IMR-90 (cell line): ENCODE measurements around the gene NKPD1. TPM values are rescaled to one million over a fixed set of nuclear protein-coding genes. Genes with fewer than 3 reads are reported as not detected.

Source experiments
- ATAC-seq: fragments of 200-7000 bp; cut with Tn5 transposase; 2 replicates; pipeline ENCODE4 v1.9.1; 2020; ENCODE audit warnings: low read depth, mild to moderate bottlenecking, moderate library complexity
- BruUV-seq: library from RNA; stranded (reverse); fragments of 400-500 nt; replicated peaks from 2 replicates; lab custom pipeline; 2021; lab: Mats Ljungman, UMichigan
- CTCF ChIA-PET: fragments of 300-600 bp; formaldehyde crosslinking; extraction: SDS; loops from one replicate; lab custom pipeline; 2021; ENCODE audit warnings: antibody characterized with exemption; lab: Yijun Ruan, JAX
- POLR2A ChIA-PET: fragments of 300-600 bp; sonication (Branson Sonifier 250); formaldehyde crosslinking; loops from one replicate; lab custom pipeline; 2022; ENCODE audit warnings: antibody characterized with exemption; ENCODE audit not compliant: unreplicated experiment; lab: Charles Lee
- DNase-seq: peaks from one replicate; pipeline ENCODE4 v3.0.0; 2013
- H2AFZ ChIP-seq: replicated peaks from 2 replicates; pipeline ENCODE3; 2013; ENCODE audit warnings: low read length, mild to moderate bottlenecking; ENCODE audit not compliant: poor library complexity
- H2AK5ac ChIP-seq: 2 replicates; pipeline ENCODE4 v1.6.1; 2013; ENCODE audit warnings: low read depth, low read length, inconsistent platforms
- H2AK9ac ChIP-seq: replicated peaks from 2 replicates; pipeline ENCODE3; 2013; ENCODE audit warnings: mild to moderate bottlenecking, low read depth, low read length, moderate library complexity; ENCODE audit not compliant: poor library complexity
- H2BK120ac ChIP-seq: 2 replicates; pipeline ENCODE4 v1.6.1; 2013; ENCODE audit warnings: low read depth, low read length, inconsistent platforms
- H2BK15ac ChIP-seq: 3 replicates; pipeline ENCODE4 v1.6.1; 2013; ENCODE audit warnings: low read depth, low read length, inconsistent platforms
- H2BK20ac ChIP-seq: 2 replicates; pipeline ENCODE4 v1.6.1; 2013; ENCODE audit warnings: low read depth, mild to moderate bottlenecking, inconsistent platforms, low read length, moderate library complexity
- H2BK5ac ChIP-seq: 2 replicates; pipeline ENCODE4 v1.6.1; 2013; ENCODE audit warnings: mild to moderate bottlenecking, low read depth, low read length, inconsistent platforms; ENCODE audit not compliant: poor library complexity, severe bottlenecking
- H3K14ac ChIP-seq: replicated peaks from 2 replicates; pipeline ENCODE4 v1.6.1; 2013; ENCODE audit warnings: low read depth, low read length, inconsistent platforms
- H3K18ac ChIP-seq: 2 replicates; pipeline ENCODE4 v1.6.1; 2013; ENCODE audit warnings: low read depth, low read length, control low read depth
- H3K23ac ChIP-seq: 2 replicates; pipeline ENCODE4 v1.6.1; 2013; ENCODE audit warnings: low read depth, low read length, inconsistent platforms
- H3K27ac ChIP-seq: 2 replicates; pipeline ENCODE4 v1.5.1; 2013; ENCODE audit warnings: mild to moderate bottlenecking, control low read depth, low read length; ENCODE audit not compliant: insufficient read depth
- H3K27me3 ChIP-seq: 2 replicates; pipeline ENCODE4 v1.6.1; 2013; ENCODE audit warnings: low read length; ENCODE audit not compliant: control insufficient read depth, insufficient read depth
- H3K36me3 ChIP-seq: 2 replicates; pipeline ENCODE4 v1.6.1; 2013; ENCODE audit warnings: low read length, mixed read lengths; ENCODE audit not compliant: control insufficient read depth, insufficient read depth
- H3K4ac ChIP-seq: 2 replicates; pipeline ENCODE4 v1.6.1; 2013; ENCODE audit warnings: low read depth, low read length, inconsistent platforms
- H3K4me1 ChIP-seq: 2 replicates; pipeline ENCODE4 v1.6.1; 2013; ENCODE audit warnings: low read length, mixed read lengths; ENCODE audit not compliant: control insufficient read depth, insufficient read depth
- H3K4me2 ChIP-seq: 2 replicates; pipeline ENCODE4 v1.6.1; 2013; ENCODE audit warnings: low read depth, mild to moderate bottlenecking, control low read depth, low read length, moderate library complexity
- H3K4me3 ChIP-seq: 2 replicates; pipeline ENCODE4 v1.5.1; 2013; ENCODE audit warnings: low read depth, mild to moderate bottlenecking, control low read depth, low read length, moderate library complexity; ENCODE audit not compliant: insufficient read depth
- H3K56ac ChIP-seq: 2 replicates; pipeline ENCODE4 v1.6.1; 2013; ENCODE audit warnings: low read length, inconsistent platforms; ENCODE audit not compliant: insufficient read depth; ENCODE audit errors: extremely low read depth
- H3K79me1 ChIP-seq, 2 experiments: 2 replicates each; pipeline ENCODE4 v1.6.1; 2013; ENCODE audit warnings: low read length in 2 of 2, inconsistent platforms in 1 of 2, low read depth in 1 of 2
- H3K9ac ChIP-seq: 2 replicates; pipeline ENCODE4 v1.6.1; 2013; ENCODE audit warnings: low read depth, low read length, control low read depth
- H3K9me1 ChIP-seq: 2 replicates; pipeline ENCODE4 v1.6.1; 2013; ENCODE audit warnings: low read length, inconsistent platforms; ENCODE audit not compliant: insufficient read depth
- H3K9me3 ChIP-seq: 2 replicates; pipeline ENCODE4 v1.6.1; 2013; ENCODE audit warnings: low read length; ENCODE audit not compliant: control insufficient read depth, insufficient read depth
- H4K20me1 ChIP-seq: 2 replicates; pipeline ENCODE4 v1.6.1; 2013; ENCODE audit warnings: low read length, inconsistent platforms; ENCODE audit not compliant: insufficient read depth
- H4K5ac ChIP-seq: 2 replicates; pipeline ENCODE4 v1.6.1; 2013; ENCODE audit warnings: mild to moderate bottlenecking, low read depth, low read length, control low read depth
- H4K8ac ChIP-seq, 2 experiments: 2 replicates each; pipeline ENCODE4 v1.6.1; 2013; ENCODE audit warnings: low read depth in 2 of 2, low read length in 2 of 2, control low read depth in 1 of 2, inconsistent platforms in 1 of 2
- H4K91ac ChIP-seq: 2 replicates; pipeline ENCODE4 v1.6.1; 2013; ENCODE audit warnings: low read depth, low read length, inconsistent platforms; ENCODE audit not compliant: insufficient read depth
- BHLHE40 ChIP-seq: fragments of 150-350 bp; IDR thresholded peaks from 2 replicates; pipeline ENCODE4 v1.6.1; 2016; ENCODE audit warnings: mild to moderate bottlenecking, low read depth, low read length
- CEBPB ChIP-seq: IDR thresholded peaks from 2 replicates; pipeline ENCODE4 v1.6.1; 2012; ENCODE audit warnings: low read depth, low read length, improper control_type of control experiment
- CHD1 ChIP-seq: IDR thresholded peaks from 2 replicates; pipeline ENCODE4 v1.6.1; 2012; ENCODE audit warnings: low read depth, low read length, improper control_type of control experiment
- FOS ChIP-seq: fragments of 150-350 bp; IDR thresholded peaks from 2 replicates; pipeline ENCODE4 v1.6.1; 2016; ENCODE audit warnings: low read depth, low read length
- MAFK ChIP-seq: IDR thresholded peaks from 2 replicates; pipeline ENCODE4 v1.6.1; 2012; ENCODE audit warnings: low read depth, low read length, improper control_type of control experiment
- MAZ ChIP-seq: IDR thresholded peaks from 2 replicates; pipeline ENCODE4 v1.6.1; 2012; ENCODE audit warnings: low read depth, mild to moderate bottlenecking, low read length, improper control_type of control experiment, moderate library complexity, borderline replicate concordance
- MXI1 ChIP-seq: IDR thresholded peaks from 2 replicates; pipeline ENCODE4 v1.6.1; 2012; ENCODE audit warnings: low read depth, mild to moderate bottlenecking, low read length, moderate library complexity, borderline replicate concordance
- NFE2L2 ChIP-seq: fragments of 150-350 bp; IDR thresholded peaks from 2 replicates; pipeline ENCODE4 v1.6.1; 2016; ENCODE audit warnings: low read depth, mild to moderate bottlenecking, low read length
- POLR2A ChIP-seq: IDR thresholded peaks from 2 replicates; pipeline ENCODE4 v1.6.1; 2012; ENCODE audit warnings: mild to moderate bottlenecking, low read depth, low read length
- RAD21 ChIP-seq: IDR thresholded peaks from 2 replicates; pipeline ENCODE4 v1.6.1; 2012; ENCODE audit warnings: low read length, improper control_type of control experiment
- RCOR1 ChIP-seq: IDR thresholded peaks from 2 replicates; pipeline ENCODE4 v1.6.1; 2012; ENCODE audit warnings: mild to moderate bottlenecking, low read length, improper control_type of control experiment; ENCODE audit not compliant: insufficient replicate concordance
- RFX5 ChIP-seq: IDR thresholded peaks from 2 replicates; pipeline ENCODE4 v1.8.0; 2012; ENCODE audit warnings: low read depth, mild to moderate bottlenecking, low read length, moderate library complexity
- SMC3 ChIP-seq: fragments of 150-350 bp; IDR thresholded peaks from 2 replicates; pipeline ENCODE4 v1.6.1; 2016; ENCODE audit warnings: low read depth, mild to moderate bottlenecking, antibody characterized with exemption, low read length, moderate library complexity
- USF2 ChIP-seq: fragments of 150-350 bp; IDR thresholded peaks from 2 replicates; pipeline ENCODE4 v1.6.1; 2017; ENCODE audit warnings: mild to moderate bottlenecking, antibody characterized with exemption, low read length, low read depth
- WGBS, 2 experiments: methylation state at CpG; one replicate each; pipeline versions ENCODE4 v1.1.5 to v1.1.7; 2013; ENCODE audit warnings: missing lambda C conversion rate in 2 of 2; ENCODE audit not compliant: insufficient read length in 1 of 2; ENCODE audit errors: extremely low coverage in 2 of 2; 5-methylcytosine and 5-hydroxymethylcytosine counted together
- dilution Hi-C: fragments of 300-500 bp; cut with HindIII; formaldehyde crosslinking; loops from one replicate; pipeline ENCODE4 v1.14.3; 2018; ENCODE audit warnings: low sequenced_read_pairs; ENCODE audit not compliant: unreplicated experiment
- in situ Hi-C: fragments of 300-500 bp; cut with MboI; formaldehyde crosslinking; loops from 3 replicates; pipeline ENCODE4 v1.14.3; 2019; ENCODE audit warnings: low sequenced_read_pairs, inconsistent platforms, mixed read lengths
- intact Hi-C: fragments of 100-400 bp; cut with micrococcal nuclease; formaldehyde crosslinking; loops from 2 replicates; pipeline ENCODE4 v1.10.0; 2022
- polyA plus RNA-seq, 3 experiments: library from polyadenylated mRNA; depleted of rRNA; stranded (reverse); fragments of >200 nt; gene quantifications; 2 replicates each; pipeline ENCODE4 v1.2.3, GENCODE V29; 2012; ENCODE audit warnings: low replicate concordance in 1 of 3
- total RNA-seq: library from RNA; depleted of rRNA; stranded (reverse); fragments of >200 nt; gene quantifications from 2 replicates; pipeline ENCODE4 v1.2.3, GENCODE V29; 2012
- TF ChIP-seq, protein P1 (sequence below): conservative IDR thresholded peaks from 2 replicates; pipeline ENCODE4 v1.5.1; 2012; ENCODE audit warnings: mild to moderate bottlenecking, low read depth, low read length, improper control_type of control experiment
- TF ChIP-seq, protein P2 (sequence below): fragments of 150-350 bp; IDR thresholded peaks from 2 replicates; pipeline ENCODE4 v1.6.1; 2016; ENCODE audit warnings: low read depth, mild to moderate bottlenecking, low read length, moderate library complexity, borderline replicate concordance

Gene NKPD1
- total and polyA plus RNA-seq, 2 of the 4 experiments (the other 2 are of a cell fraction) = under 0.01 to 0.09 TPM

DNA sequence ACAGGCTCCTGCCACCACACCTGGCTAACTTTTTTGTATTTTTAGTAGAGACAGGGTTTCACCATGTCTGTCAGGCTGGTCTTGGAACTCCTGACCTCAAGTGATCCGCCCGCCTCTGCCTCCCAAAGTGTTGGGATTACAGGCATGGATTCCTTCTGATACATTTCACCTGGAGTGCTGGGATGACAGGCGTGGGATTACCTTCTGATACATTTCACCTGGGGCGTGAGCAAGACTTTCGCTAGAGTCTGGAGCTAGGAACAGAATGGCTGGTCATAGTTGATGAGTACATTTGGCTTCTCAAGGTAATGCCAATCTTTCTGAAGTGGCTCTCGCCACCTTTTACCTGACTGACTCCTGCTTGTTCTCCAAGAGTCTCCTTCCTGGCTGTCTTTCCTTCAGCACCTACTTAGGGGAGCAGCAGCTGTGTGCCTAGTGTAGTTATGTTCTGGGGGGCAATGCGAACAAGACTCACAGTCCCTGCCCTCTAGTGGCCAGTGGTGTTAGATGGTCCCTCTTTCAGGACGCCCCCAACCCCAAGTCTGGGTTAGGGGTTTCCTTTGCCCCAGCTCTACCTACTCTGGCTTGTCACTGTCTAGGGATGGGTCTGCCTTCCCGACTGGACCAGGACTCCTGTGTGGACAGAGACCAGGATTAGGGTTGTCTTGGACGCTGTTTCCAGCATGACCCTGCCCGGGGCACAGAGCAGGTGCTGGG lies 48.5 kb downstream of the NKPD1 start:
- WGBS, 2 experiments = no CpG with 5 or more reads among the region's 11 CpGs
- Histone ChIP-seq H2BK15ac (no peak overlapping the region), H3K36me3 (peaks cover 6% of the 10 kb centered on the region), H3K14ac (no peak overlapping the region), H3K27me3 (no peaks in the 10 kb centered on the region), H3K18ac (no peak overlapping the region), H4K8ac (no peak overlapping the region), H4K5ac (no peak overlapping the region), H2BK120ac (no peak overlapping the region), H4K91ac (no peak overlapping the region), H3K27ac (no peak overlapping the region), H2AK9ac (no peak overlapping the region), H2AK5ac (no peak overlapping the region), H3K9me3 (no peaks in the 10 kb centered on the region), H3K4me2 (no peak overlapping the region), H3K9me1 (peaks cover 39% of the 10 kb centered on the region), H2BK20ac (no peak overlapping the region), H3K4me1 (peaks cover 5% of the 10 kb centered on the region; the same call in 1 of the 2 replicates), H4K20me1 (peaks cover 95% of the 10 kb centered on the region), H3K56ac (no peak overlapping the region), H2AFZ (no peak overlapping the region), H3K23ac (no peak overlapping the region), H2BK5ac (no peak overlapping the region), H3K4me3 (no peak overlapping the region), H3K79me1 (peaks cover 49 to 96% of the 10 kb centered on the region in 2 experiments), H3K4ac (no peak overlapping the region), H3K9ac (no peak overlapping the region)
- in situ Hi-C loops = no loop called here
- intact Hi-C loops = no loop called here
- dilution Hi-C loops = no loop called here
- DNase-seq = no peak
- POLR2A ChIA-PET = interaction anchor here (0.5 kb wide), 1 partner anchor 27 kb away, joined by 4 read pairs; no protein-coding TSS in a partner anchor
- CTCF ChIA-PET = no interaction called here
- no peak for ATAC-seq
- BruUV-seq = no TSS peak
- TF ChIP-seq, protein P1, sequence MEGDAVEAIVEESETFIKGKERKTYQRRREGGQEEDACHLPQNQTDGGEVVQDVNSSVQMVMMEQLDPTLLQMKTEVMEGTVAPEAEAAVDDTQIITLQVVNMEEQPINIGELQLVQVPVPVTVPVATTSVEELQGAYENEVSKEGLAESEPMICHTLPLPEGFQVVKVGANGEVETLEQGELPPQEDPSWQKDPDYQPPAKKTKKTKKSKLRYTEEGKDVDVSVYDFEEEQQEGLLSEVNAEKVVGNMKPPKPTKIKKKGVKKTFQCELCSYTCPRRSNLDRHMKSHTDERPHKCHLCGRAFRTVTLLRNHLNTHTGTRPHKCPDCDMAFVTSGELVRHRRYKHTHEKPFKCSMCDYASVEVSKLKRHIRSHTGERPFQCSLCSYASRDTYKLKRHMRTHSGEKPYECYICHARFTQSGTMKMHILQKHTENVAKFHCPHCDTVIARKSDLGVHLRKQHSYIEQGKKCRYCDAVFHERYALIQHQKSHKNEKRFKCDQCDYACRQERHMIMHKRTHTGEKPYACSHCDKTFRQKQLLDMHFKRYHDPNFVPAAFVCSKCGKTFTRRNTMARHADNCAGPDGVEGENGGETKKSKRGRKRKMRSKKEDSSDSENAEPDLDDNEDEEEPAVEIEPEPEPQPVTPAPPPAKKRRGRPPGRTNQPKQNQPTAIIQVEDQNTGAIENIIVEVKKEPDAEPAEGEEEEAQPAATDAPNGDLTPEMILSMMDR = no peak
- TF ChIP-seq USF2 = no peak
- no peak for TF ChIP-seq MAFK
- no peak for TF ChIP-seq MXI1
- TF ChIP-seq FOS = no peak
- no peak for TF ChIP-seq MAZ
- TF ChIP-seq NFE2L2 = no peak
- TF ChIP-seq, protein P2, sequence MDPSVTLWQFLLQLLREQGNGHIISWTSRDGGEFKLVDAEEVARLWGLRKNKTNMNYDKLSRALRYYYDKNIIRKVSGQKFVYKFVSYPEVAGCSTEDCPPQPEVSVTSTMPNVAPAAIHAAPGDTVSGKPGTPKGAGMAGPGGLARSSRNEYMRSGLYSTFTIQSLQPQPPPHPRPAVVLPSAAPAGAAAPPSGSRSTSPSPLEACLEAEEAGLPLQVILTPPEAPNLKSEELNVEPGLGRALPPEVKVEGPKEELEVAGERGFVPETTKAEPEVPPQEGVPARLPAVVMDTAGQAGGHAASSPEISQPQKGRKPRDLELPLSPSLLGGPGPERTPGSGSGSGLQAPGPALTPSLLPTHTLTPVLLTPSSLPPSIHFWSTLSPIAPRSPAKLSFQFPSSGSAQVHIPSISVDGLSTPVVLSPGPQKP = no peak
- no peak for TF ChIP-seq RCOR1
- no peak for TF ChIP-seq SMC3
- TF ChIP-seq RAD21 = no peak
- TF ChIP-seq CEBPB = no peak
- no peak for TF ChIP-seq POLR2A
- no peak for TF ChIP-seq RFX5
- TF ChIP-seq BHLHE40 = no peak
- no peak for TF ChIP-seq CHD1
